ENCODE results near the gene ZNF816. TPM values are rescaled to one million over a fixed set of nuclear protein-coding genes. Genes with fewer than 3 reads are reported as not detected.
"Not testable (repeated sequence)": the region's sequence is repeated elsewhere in the genome, so short reads cannot be mapped to it uniquely, and the experiment has no call there.

The ZNF816 gene
- total RNA-seq, 2 donors from 2014 or later, result 6.5 to 13.7 TPM

- Histone ChIP-seq H3K4me3 (peak overlapping the region; percentile 89), H3K9me3 (no peaks in the 10 kb centered on the region), H3K36me3 (no peaks in the 10 kb centered on the region), H3K27me3 (replicated peaks; ENCODE audit: insufficient read depth) (no peaks in the 10 kb centered on the region), H3K4me1 (ENCODE audit: control insufficient read depth in 1 of 2, low read depth in 2 of 2) (peaks cover 0 to 15% of the 10 kb centered on the region in 2 donors), H3K27ac (peak overlapping the region; percentile 87 to 89)
- no peak for TF ChIP-seq CTCF (IDR thresholded peaks at IDR 0.05)
- ATAC-seq (ENCODE audit: insufficient number of reproducible peaks, low FRiP score, low read depth) (peak; percentile 7), DNase-seq (ENCODE audit: low spot score) (peak; percentile 40)
Measured at GRCh38 chr19:52923778-52924593, 38.7 kb downstream of the ZNF816 start.

- Histone ChIP-seq H3K4me3 (peak within 1 kb of the TSS; percentile 89), H3K4me1 (ENCODE audit: control insufficient read depth in 1 of 2, low read depth in 2 of 2) (peaks cover 0 to 15% of the 10 kb centered on the region in 2 donors), H3K27ac (peak within 1 kb of the TSS; percentile 87 to 89), H3K27me3 (replicated peaks; ENCODE audit: insufficient read depth) (no peaks in the 10 kb centered on the region), H3K36me3 (no peaks in the 10 kb centered on the region), H3K9me3 (no peaks in the 10 kb centered on the region)
- TF ChIP-seq CTCF (IDR thresholded peaks at IDR 0.05), result no peak
- peak; percentile 71 for DNase-seq (ENCODE audit: low spot score)
- ATAC-seq (ENCODE audit: insufficient number of reproducible peaks, low FRiP score, low read depth), result peak; percentile 93
Measured at GRCh38 chr19:52922841-52923777, 39.6 kb downstream of the ZNF816 start, which contains the start of gene ZNF888. Gene ZNF888 (minus strand): TSS chr19:52923428. CDS start chr19:52917873, 5,555 bp downstream.

GRCh38 chr19:52917531-52917930 lies 45.1 kb downstream of the ZNF816 start:
- Histone ChIP-seq H3K27ac (no peak overlapping the region), H3K27me3 (replicated peaks; ENCODE audit: insufficient read depth) (no peaks in the 10 kb centered on the region), H3K36me3 (peaks cover 22% of the 10 kb centered on the region), H3K4me1 (ENCODE audit: control insufficient read depth in 1 of 2, low read depth in 2 of 2) (peaks cover 0 to 4% of the 10 kb centered on the region in 2 donors), H3K4me3 (no peak overlapping the region), H3K9me3 (no peaks in the 10 kb centered on the region)
- no peak for TF ChIP-seq CTCF (IDR thresholded peaks at IDR 0.05)
- no peak for ATAC-seq (ENCODE audit: insufficient number of reproducible peaks, low FRiP score, low read depth)
- no peak for DNase-seq (ENCODE audit: low spot score)

GRCh38 chr19:52910648-52911047 lies 52.0 kb downstream of the ZNF816 start:
- no peak for TF ChIP-seq CTCF (IDR thresholded peaks at IDR 0.05)
- no peak for DNase-seq (ENCODE audit: low spot score)
- Histone ChIP-seq H3K27me3 (replicated peaks; ENCODE audit: insufficient read depth) (no peaks in the 10 kb centered on the region), H3K9me3 (peaks cover 14% of the 10 kb centered on the region), H3K4me1 (ENCODE audit: control insufficient read depth in 1 of 2, low read depth in 2 of 2) (no peaks in the 10 kb centered on the region), H3K27ac (no peak overlapping the region), H3K36me3 (peaks cover 46% of the 10 kb centered on the region), H3K4me3 (no peak overlapping the region)
- no peak for ATAC-seq (ENCODE audit: insufficient number of reproducible peaks, low FRiP score, low read depth)

- H3K27ac ChIP-seq; H3K27me3 ChIP-seq (replicated peaks; ENCODE audit: insufficient read depth); DNase-seq (ENCODE audit: low spot score); H3K4me1 ChIP-seq (ENCODE audit: control insufficient read depth in 1 of 2, low read depth in 2 of 2); H3K4me3 ChIP-seq; ATAC-seq (ENCODE audit: insufficient number of reproducible peaks, low FRiP score, low read depth): not testable (repeated sequence)
- peaks cover 21% of the 10 kb centered on the region for H3K36me3 ChIP-seq
- H3K9me3 ChIP-seq, result peaks cover 11% of the 10 kb centered on the region
Measured at GRCh38 chr19:52904052-52904780, 58.5 kb downstream of the ZNF816 start.

Data from thoracic aorta (tissue), 2 donors.